ENCODE measurements around the gene FZD4.

The FZD4 gene

GRCh38 chr11:86981777-86982540 is 26.8 kb upstream of the FZD4 start:
- TF ChIP-seq CTCF (conservative IDR thresholded peaks at IDR 0.05): no peak
- H3K27ac ChIP-seq: no peak overlapping the region

GRCh38 chr11:86980086-86980796 is 25.0 kb upstream of the FZD4 start:
- TF ChIP-seq CTCF (conservative IDR thresholded peaks at IDR 0.05): no peak
- H3K27ac ChIP-seq: no peak overlapping the region

- peak; percentile 90 for TF ChIP-seq CTCF (conservative IDR thresholded peaks at IDR 0.05)
- no peak overlapping the region for H3K27ac ChIP-seq
Measured at GRCh38 chr11:86978756-86979608, 23.8 kb upstream of the FZD4 start.

- no peak for TF ChIP-seq CTCF (conservative IDR thresholded peaks at IDR 0.05)
- no peak overlapping the region for H3K27ac ChIP-seq
Measured at GRCh38 chr11:86978247-86978646, 23.1 kb upstream of the FZD4 start.

- no peak overlapping the region for H3K27ac ChIP-seq
- no peak for TF ChIP-seq CTCF (conservative IDR thresholded peaks at IDR 0.05)
Measured at GRCh38 chr11:86977441-86978050, 22.4 kb upstream of the FZD4 start.

- no peak for TF ChIP-seq CTCF (conservative IDR thresholded peaks at IDR 0.05)
- H3K27ac ChIP-seq: no peak overlapping the region
Measured at GRCh38 chr11:86972734-86973133, 17.5 kb upstream of the FZD4 start.
